Measurements from ENCODE around the gene UVSSA.

The UVSSA gene

DNA sequence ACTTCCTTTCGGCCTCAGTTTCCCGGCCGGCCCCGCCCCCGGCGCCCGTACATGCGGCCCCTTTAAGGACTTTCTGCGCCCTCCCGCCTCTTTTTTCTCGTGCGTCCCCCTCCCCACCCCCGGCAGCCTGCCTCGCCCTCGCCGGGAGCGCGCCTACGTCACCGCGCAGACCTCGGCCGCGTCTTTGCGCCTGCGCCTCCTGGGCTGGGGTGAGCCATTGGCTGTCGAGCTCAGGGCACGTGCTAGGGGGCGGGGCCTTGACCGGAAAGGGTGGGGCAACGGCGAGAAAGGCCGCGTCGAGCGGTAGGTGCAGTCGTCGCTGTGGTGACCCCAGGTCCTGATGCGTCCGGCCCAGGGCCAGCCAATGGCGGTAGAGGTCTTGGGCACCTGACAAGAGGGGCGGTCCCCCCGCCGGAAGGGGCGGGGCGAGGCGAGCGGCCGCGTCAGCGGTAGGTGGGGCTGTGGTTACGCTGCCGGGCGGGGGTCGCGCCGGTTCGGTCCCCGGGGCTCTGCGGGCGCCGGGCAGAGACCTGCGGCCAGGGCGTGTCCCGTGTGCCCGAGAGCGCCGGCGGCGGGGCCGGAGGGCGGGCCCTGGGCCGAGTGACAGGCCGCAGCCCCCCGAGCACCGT is at the start of gene UVSSA:
TSS of gene UVSSA (plus strand) at position 428 of the 629 bp plus-strand sequence. CDS start 884 bp downstream, outside the sequence.
- peak; percentile 100 for DNase-seq

- peak in 1 of 2 donors; percentile 14 for DNase-seq
Observed at GRCh38 chr4:1297456-1298325, 49.3 kb upstream of the UVSSA start.

- no peak for DNase-seq
Observed at GRCh38 chr4:1298461-1298860, 48.5 kb upstream of the UVSSA start.

- DNase-seq, result no peak
Observed at GRCh38 chr4:1299301-1299860, 47.6 kb upstream of the UVSSA start.

DNA sequence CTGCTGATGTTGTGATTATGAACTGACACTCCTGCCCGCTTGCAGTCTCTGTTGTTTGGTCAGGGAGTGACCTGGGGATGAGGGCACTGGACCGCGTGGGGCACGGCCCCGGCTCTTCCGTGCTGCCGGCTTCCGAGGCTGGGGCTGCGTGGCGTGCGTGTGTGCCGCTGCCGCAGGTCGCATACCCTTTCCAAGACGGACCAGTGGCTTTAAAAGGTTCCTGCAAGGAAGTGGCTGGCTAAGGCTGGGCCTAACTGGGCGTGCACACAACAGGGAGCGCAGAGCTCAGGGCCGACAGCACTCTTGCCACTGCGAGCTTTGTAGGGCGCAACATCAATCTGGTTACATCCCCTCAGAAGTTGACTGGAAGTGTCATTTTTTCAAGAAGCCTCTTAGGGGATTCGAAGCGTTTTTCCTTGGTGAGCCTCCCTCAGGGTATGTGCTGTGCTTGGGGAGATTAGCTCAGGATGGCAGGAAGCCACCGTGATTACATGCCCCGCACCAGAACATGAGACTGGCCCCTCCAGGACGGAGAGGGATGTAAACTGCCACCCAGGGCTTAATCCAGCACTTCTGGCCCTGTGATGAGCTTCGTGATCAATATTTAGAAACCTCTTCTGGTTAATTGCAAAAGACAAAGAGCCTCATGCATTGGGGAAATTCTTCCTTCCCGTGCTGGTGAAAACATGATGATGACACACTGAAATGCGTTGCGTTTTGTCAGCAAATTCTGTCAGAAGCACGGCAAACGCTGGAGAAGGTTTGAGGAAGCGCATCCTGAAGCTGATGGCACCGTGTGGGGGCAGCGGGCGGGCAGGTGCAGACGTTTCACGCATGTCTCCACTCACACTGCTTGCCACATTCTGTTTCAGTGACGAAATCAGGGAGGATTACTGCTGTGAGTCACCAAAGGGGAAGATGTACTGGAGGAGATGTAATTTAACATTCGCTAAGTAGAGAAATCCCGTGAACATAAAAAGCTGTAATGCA is 46.2 kb upstream of the UVSSA start:
- DNase-seq, result peak; percentile 42 to 83

- no peak for DNase-seq
Observed at GRCh38 chr4:1302159-1302558, 44.8 kb upstream of the UVSSA start.

- DNase-seq, result no peak
Observed at GRCh38 chr4:1305261-1305711, 41.7 kb upstream of the UVSSA start.

GRCh38 chr4:1305781-1306455 is 41.1 kb upstream of the UVSSA start:
- peak in 1 of 2 donors; percentile 35 for DNase-seq

- DNase-seq, result no peak
Observed at GRCh38 chr4:1307951-1308735, 38.9 kb upstream of the UVSSA start.

DNA sequence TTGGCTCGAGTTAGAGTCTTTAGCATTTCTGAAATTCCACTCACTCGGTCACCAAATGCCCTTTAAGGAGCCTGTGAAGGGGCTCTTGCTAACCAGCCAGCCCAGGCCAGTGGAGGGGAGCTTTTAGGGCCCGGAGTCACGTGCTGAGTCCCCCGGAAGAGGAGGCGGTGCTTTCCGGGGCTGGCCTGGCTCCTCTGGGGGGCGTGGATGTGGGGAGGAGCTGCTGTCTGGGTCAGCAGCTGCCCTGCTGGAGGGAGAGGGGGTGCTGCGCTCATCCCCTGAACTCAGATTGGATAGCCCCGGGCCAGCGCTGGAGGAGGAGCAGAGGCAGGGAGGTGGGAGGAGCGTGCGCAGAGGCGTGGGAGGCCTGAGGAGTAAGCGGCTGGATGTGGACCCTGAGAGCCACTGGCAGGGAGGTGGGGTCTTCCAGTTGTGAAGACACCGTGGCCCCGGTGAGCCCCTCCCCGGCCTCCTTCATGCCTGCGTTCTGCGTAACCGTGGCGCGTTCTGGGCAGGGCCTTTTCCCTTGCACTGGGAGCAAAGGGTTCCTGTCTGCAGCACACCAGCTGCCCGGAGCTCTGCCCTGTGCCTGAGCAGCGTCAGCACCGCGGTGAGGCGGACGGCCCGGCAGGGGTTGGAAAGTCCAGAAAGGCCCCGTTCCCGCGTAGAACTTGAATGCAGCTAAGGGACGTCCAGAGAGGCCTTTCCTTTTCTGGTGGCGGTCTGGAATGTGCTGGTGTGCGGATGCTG is 37.6 kb upstream of the UVSSA start:
- peak; percentile 59 to 67 for DNase-seq

DNA sequence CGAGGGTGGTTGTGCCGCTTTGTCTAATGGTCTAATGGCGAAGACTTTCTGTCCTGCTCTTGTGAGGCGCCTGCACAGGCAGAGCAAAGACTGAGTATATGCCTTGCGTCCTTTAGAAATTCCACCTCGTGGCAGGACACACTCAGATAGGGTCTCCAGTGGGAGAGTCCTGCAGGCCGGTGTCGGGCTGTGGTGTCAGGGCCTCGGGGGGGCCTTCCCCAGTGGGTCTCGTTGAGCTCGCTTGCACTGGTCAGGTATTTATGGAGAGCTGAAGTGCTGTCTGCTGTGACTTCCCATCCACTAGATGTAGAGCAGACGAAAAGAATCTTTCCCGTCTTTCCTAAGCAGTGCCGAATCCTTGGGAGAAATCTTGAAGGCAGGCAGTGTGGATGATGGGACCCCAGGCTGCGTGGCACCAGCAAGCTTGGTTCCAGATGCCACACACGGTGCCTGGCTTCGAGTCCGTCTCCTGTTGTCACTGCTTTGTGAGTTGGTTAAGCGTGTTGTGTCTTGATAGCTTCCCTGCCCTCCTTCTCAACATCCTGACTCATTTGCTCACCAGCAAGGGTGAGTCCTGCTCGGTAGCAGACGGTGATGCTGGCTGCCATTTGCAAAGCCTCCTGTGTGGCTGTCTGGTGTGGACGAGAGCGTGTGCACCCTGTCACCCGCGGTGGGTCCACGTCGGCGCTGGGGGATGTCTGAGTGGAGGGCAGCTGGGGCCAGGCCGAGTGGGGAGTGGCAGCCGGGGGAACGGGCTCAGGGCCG is 36.8 kb upstream of the UVSSA start:
- DNase-seq, result no peak

GRCh38 chr4:1310796-1311631 is 36.0 kb upstream of the UVSSA start:
- DNase-seq, result peak in 1 of 2 donors; percentile 34

DNA sequence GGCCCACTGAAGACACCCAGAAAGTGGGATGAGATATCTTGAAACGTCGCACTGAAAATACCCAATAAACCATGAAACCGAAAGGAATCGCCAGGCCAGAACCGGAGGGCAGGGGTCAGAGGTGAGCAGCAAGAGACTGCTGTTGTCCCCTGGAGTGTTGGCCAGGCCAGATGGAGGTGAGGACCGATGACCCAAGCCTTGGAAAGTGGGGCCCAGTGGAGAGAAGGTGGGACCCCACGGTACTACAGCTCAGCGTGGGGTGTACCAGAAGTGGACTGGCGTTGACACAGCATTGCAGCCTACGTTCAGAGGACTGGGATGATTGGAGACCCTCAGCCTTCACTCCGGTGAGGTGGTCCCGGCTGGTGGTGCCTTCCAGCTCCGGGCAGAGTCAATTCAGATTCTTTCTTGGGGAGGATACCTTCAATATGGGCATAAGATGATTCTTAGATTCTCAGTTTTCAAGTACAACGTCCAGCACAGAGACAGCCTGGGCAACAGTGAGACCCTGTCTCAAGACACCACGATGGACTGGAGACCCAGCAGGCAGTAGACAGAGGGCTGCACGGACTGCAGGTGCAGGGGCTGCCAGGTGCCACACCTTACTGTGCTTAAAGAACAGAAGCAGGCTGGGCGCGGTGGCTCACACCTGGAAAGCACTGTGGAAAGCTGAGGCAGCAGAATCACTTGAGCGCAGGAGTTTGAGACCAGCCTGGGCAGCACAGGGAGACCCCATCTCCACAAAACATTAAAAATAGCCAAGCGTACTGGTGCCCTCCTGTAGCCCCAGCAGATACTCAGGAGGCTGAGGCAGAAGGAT is 34.0 kb upstream of the UVSSA start:
- no peak for DNase-seq

GRCh38 chr4:1315306-1315705 is 31.7 kb upstream of the UVSSA start:
- no peak for DNase-seq

GRCh38 chr4:1315836-1316536 is 31.0 kb upstream of the UVSSA start:
- DNase-seq, result no peak

DNA sequence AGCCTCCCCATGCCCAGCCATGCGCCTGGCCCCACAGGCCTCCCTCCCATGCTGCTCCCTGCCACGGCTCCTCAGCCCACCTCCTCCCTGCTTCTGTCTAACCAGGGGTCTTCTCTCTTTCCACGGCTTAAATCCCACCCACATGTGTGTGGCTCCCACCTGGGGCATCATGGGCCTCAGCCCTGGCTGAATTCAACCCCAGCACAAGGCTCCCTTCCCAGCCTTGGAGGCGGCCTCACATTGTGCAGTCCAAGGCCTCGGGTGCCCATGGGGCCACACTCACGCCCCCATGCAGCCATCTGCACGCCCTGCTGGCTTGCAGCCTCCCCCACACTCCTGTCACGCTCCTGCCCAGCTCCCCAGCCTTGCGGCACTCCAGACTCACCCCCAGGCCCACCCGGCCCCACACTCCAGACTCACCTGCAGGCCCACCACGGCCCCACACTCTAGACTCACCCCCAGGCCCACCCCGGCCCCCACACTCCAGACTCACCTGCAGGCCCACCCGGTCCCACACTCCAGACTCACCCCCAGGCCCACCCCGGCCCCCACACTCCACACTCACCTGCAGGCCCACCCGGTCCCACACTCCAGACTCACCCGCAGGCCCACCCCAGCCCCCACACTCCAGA is 30.4 kb upstream of the UVSSA start:
- DNase-seq, result no peak

Data from CD4-positive, alpha-beta T cell treated with Interferon alpha-2 for 1 hour (primary cell).